Measurements from ENCODE around the gene SCOC. TPM values are rescaled to one million over a fixed set of nuclear protein-coding genes. Genes with fewer than 3 reads are reported as not detected.
A peak's percentile ranks its signal among the peaks of the same experiment; 100 is the strongest.

SCOC gene
- total RNA-seq, 4 donors from 2014 or later = 39.8 to 64.4 (median 55.0) TPM

DNA sequence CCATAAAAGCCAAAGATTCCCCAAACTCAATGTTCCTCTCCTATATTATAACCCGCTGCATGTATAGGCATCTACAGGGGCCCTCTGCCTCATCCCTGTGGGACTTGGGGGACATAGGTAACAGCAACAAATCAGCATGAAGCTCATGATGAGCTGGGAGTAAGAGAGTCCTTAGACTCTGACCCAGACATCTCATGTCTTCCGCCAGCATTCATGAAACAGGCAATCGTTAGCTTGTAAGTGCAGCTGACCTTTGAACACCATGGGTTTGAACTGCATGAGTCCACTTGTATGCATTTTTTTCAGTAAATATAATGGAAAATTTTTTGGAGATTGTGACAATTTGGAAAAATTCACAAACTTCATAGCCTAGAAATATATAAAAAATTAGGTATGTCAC is 10.4 kb upstream of the SCOC start:
- Histone ChIP-seq H3K4me1 (no peaks in the 10 kb centered on the region), H3K9me3 (no peaks in the 10 kb centered on the region), H3K4me3 (no peak overlapping the region), H3K27me3 (no peaks in the 10 kb centered on the region), H3K27ac (replicated peaks in 1 of 4) (no peak overlapping the region), H3K36me3 (no peaks in the 10 kb centered on the region)
- 90% methylated on average over 3 of the region's 3 CpGs for WGBS
- no peak for TF ChIP-seq POLR2A (IDR thresholded peaks at IDR 0.05; ENCODE audit: low read depth)
- no peak for DNase-seq (ENCODE audit: extremely low spot score)
- intact Hi-C loops (cut with DNase I) = loop anchor here (5.0 kb wide), 1 partner anchor 489 kb away; no protein-coding TSS in a partner anchor

- Histone ChIP-seq H3K27ac (replicated peaks in 1 of 4) (no peak overlapping the region), H3K4me3 (no peak overlapping the region), H3K9me3 (no peaks in the 10 kb centered on the region), H3K36me3 (no peaks in the 10 kb centered on the region), H3K4me1 (no peaks in the 10 kb centered on the region), H3K27me3 (no peaks in the 10 kb centered on the region)
- intact Hi-C loops (cut with DNase I) = loop anchor here (5.0 kb wide), 1 partner anchor 489 kb away; no protein-coding TSS in a partner anchor
- TF ChIP-seq EP300 (IDR thresholded peaks at IDR 0.05) (no peak), POLR2A (IDR thresholded peaks at IDR 0.05; ENCODE audit: low read depth) (no peak), POLR2AphosphoS5 (IDR thresholded peaks at IDR 0.05) (no peak)
- TF ChIP-seq, protein P1, sequence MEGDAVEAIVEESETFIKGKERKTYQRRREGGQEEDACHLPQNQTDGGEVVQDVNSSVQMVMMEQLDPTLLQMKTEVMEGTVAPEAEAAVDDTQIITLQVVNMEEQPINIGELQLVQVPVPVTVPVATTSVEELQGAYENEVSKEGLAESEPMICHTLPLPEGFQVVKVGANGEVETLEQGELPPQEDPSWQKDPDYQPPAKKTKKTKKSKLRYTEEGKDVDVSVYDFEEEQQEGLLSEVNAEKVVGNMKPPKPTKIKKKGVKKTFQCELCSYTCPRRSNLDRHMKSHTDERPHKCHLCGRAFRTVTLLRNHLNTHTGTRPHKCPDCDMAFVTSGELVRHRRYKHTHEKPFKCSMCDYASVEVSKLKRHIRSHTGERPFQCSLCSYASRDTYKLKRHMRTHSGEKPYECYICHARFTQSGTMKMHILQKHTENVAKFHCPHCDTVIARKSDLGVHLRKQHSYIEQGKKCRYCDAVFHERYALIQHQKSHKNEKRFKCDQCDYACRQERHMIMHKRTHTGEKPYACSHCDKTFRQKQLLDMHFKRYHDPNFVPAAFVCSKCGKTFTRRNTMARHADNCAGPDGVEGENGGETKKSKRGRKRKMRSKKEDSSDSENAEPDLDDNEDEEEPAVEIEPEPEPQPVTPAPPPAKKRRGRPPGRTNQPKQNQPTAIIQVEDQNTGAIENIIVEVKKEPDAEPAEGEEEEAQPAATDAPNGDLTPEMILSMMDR (IDR thresholded peaks at IDR 0.05) = no peak
- no peak for DNase-seq (ENCODE audit: extremely low spot score)
Observed at GRCh38 chr4:140363558-140363957, 9.9 kb upstream of the SCOC start.

GRCh38 chr4:140367738-140368137 is 5.7 kb upstream of the SCOC start:
- TF ChIP-seq EP300 (IDR thresholded peaks at IDR 0.05) = no peak
- no peak for TF ChIP-seq POLR2AphosphoS5 (IDR thresholded peaks at IDR 0.05)
- TF ChIP-seq POLR2A (IDR thresholded peaks at IDR 0.05; ENCODE audit: low read depth) = no peak
- TF ChIP-seq, protein P1 (IDR thresholded peaks at IDR 0.05) = no peak
- H3K4me1 ChIP-seq = peaks cover 0 to 6% (median 5%) of the 10 kb centered on the region in 4 donors
- no peak overlapping the region for H3K27ac ChIP-seq (replicated peaks in 1 of 4)
- 69% methylated on average over 2 of the region's 2 CpGs for WGBS
- no peaks in the 10 kb centered on the region for H3K27me3 ChIP-seq
- intact Hi-C loops (cut with DNase I) = no loop called here
- no peak overlapping the region for H3K4me3 ChIP-seq
- no peaks in the 10 kb centered on the region for H3K36me3 ChIP-seq
- DNase-seq (ENCODE audit: extremely low spot score) = no peak
- H3K9me3 ChIP-seq = no peaks in the 10 kb centered on the region

- H3K36me3 ChIP-seq = no peaks in the 10 kb centered on the region
- intact Hi-C loops (cut with DNase I) = no loop called here
- TF ChIP-seq POLR2AphosphoS5 (IDR thresholded peaks at IDR 0.05) (no peak), POLR2A (IDR thresholded peaks at IDR 0.05; ENCODE audit: low read depth) (no peak), EP300 (IDR thresholded peaks at IDR 0.05) (no peak)
- TF ChIP-seq, protein P1 (IDR thresholded peaks at IDR 0.05) = no peak
- no peaks in the 10 kb centered on the region for H3K27me3 ChIP-seq
- no peak overlapping the region for H3K27ac ChIP-seq (replicated peaks in 1 of 4)
- no peak overlapping the region for H3K4me3 ChIP-seq
- whole genome bisulfite sequencing = 78% methylated on average over 3 of the region's 3 CpGs
- H3K9me3 ChIP-seq = no peaks in the 10 kb centered on the region
- no peak for DNase-seq (ENCODE audit: extremely low spot score)
- peaks cover 0 to 7% (median 5%) of the 10 kb centered on the region in 4 donors for H3K4me1 ChIP-seq
Observed at GRCh38 chr4:140368686-140369085, 4.8 kb upstream of the SCOC start.

GRCh38 chr4:140372751-140373327 is 607 bp upstream of the SCOC start:
- peaks cover 18 to 47% (median 45%) of the 10 kb centered on the region in 4 donors for H3K4me1 ChIP-seq
- intact Hi-C loops (cut with DNase I) = loop anchor here (5.0 to 10.0 kb wide), 2 partner anchors 154 to 762 kb away; partner anchors contain the start of gene RNF150
- no peak for TF ChIP-seq POLR2AphosphoS5 (IDR thresholded peaks at IDR 0.05)
- no peak for TF ChIP-seq POLR2A (IDR thresholded peaks at IDR 0.05; ENCODE audit: low read depth)
- TF ChIP-seq EP300 (IDR thresholded peaks at IDR 0.05) = no peak
- TF ChIP-seq, protein P1 (IDR thresholded peaks at IDR 0.05) = peak in 1 of 3 experiments; percentile 48
- H3K9me3 ChIP-seq = no peaks in the 10 kb centered on the region
- H3K27ac ChIP-seq (replicated peaks in 1 of 4) = peak overlapping the region; percentile 91 to 98 (median 95)
- DNase-seq (ENCODE audit: extremely low spot score) = no peak
- 1% methylated on average over 21 of the region's 21 CpGs for WGBS
- no peaks in the 10 kb centered on the region for H3K27me3 ChIP-seq
- no peaks in the 10 kb centered on the region for H3K36me3 ChIP-seq
- H3K4me3 ChIP-seq = peak overlapping the region; percentile 82 to 97 (median 86)
